HEK293 (cell line): Measurements from ENCODE around the gene CMIP.
A peak's percentile ranks its signal among the peaks of the same experiment; 100 is the strongest.
"Not testable (repeated sequence)": the region's sequence is repeated elsewhere in the genome, so short reads cannot be mapped to it uniquely, and the experiment has no call there.

ENCODE experiments used
- CTCF ChIA-PET: fragments of 350-600 bp; formaldehyde crosslinking; extraction: SDS; loops from one replicate; lab custom pipeline; 2021; ENCODE audit warnings: antibody characterized with exemption; lab: Yijun Ruan, JAX
- POLR2A ChIA-PET: fragments of 300-600 bp; formaldehyde crosslinking; extraction: SDS; loops from one replicate; lab custom pipeline; 2020; ENCODE audit warnings: antibody characterized with exemption, inconsistent platforms; lab: Yijun Ruan, JAX
- H3K27ac ChIP-seq: fragments of 200-500 bp; sonication (Bioruptor generic); 2 replicates; pipeline ENCODE4 v1.5.1; 2014; ENCODE audit warnings: low read depth, low read length, control low read depth, inconsistent platforms; ENCODE audit errors: extremely low read depth
- H3K36me3 ChIP-seq, 2 experiments: fragments of 200-500 bp in 1 of 2; sonication (Bioruptor generic) in 1 of 2; 1 replicate in 1 of 2; 2 replicates in 1 of 2; pipeline ENCODE4 v1.5.1; 2014 to 2017; ENCODE audit warnings: inconsistent platforms in 2 of 2, low read length in 2 of 2; ENCODE audit not compliant: control insufficient read depth in 2 of 2, insufficient read depth in 1 of 2
- H3K4me1 ChIP-seq: fragments of 200-500 bp; sonication (Bioruptor generic); 2 replicates; pipeline ENCODE4 v1.5.1; 2014; ENCODE audit warnings: mild to moderate bottlenecking, low read length, inconsistent platforms; ENCODE audit not compliant: control insufficient read depth, insufficient read depth
- H3K4me3 ChIP-seq: 2 replicates; pipeline ENCODE4 v1.5.1; 2011; ENCODE audit warnings: low read depth, mild to moderate bottlenecking, control low read depth, low read length, moderate library complexity
- H3K9me3 ChIP-seq: fragments of 200-500 bp; sonication (Bioruptor generic); 2 replicates; pipeline ENCODE4 v1.5.1; 2014; ENCODE audit warnings: low read depth, low read length, inconsistent platforms; ENCODE audit not compliant: control insufficient read depth, insufficient read depth
- ATF2 ChIP-seq: fragments of 450-650 bp; formaldehyde crosslinking; IDR thresholded peaks from 2 replicates; pipeline ENCODE4 v1.5.1; 2016; ENCODE audit warnings: missing biosample characterization, missing genetic modification characterization, low read depth
- OSR2 ChIP-seq: fragments of 450-650 bp; formaldehyde crosslinking; IDR thresholded peaks from 2 replicates; pipeline ENCODE4 v1.5.1; 2016; ENCODE audit warnings: missing biosample characterization, missing genetic modification characterization
- PRDM10 ChIP-seq: fragments of 450-650 bp; formaldehyde crosslinking; IDR thresholded peaks from 2 replicates; pipeline ENCODE4 v1.5.1; 2016; ENCODE audit warnings: missing biosample characterization, missing genetic modification characterization
- ZBTB48 ChIP-seq: fragments of 450-650 bp; formaldehyde crosslinking; IDR thresholded peaks from 2 replicates; pipeline ENCODE4 v1.5.1; 2016; ENCODE audit warnings: missing biosample characterization, missing genetic modification characterization
- ZFP69B ChIP-seq: fragments of 450-650 bp; formaldehyde crosslinking; IDR thresholded peaks from 2 replicates; pipeline ENCODE4 v1.5.1; 2016; ENCODE audit warnings: missing biosample characterization, missing genetic modification characterization
- ZNF169 ChIP-seq: fragments of 450-650 bp; formaldehyde crosslinking; IDR thresholded peaks from 2 replicates; pipeline ENCODE4 v1.5.1; 2016; ENCODE audit warnings: missing biosample characterization, missing genetic modification characterization
- ZNF175 ChIP-seq: fragments of 450-650 bp; formaldehyde crosslinking; IDR thresholded peaks from 2 replicates; pipeline ENCODE4 v1.5.1; 2016; ENCODE audit warnings: missing biosample characterization, missing genetic modification characterization
- ZNF24 ChIP-seq: fragments of 450-650 bp; formaldehyde crosslinking; IDR thresholded peaks from 2 replicates; pipeline ENCODE4 v1.5.1; 2016; ENCODE audit warnings: missing biosample characterization, missing genetic modification characterization
- ZNF292 ChIP-seq: fragments of 450-650 bp; formaldehyde crosslinking; IDR thresholded peaks from 2 replicates; pipeline ENCODE4 v1.5.1; 2016; ENCODE audit warnings: low read depth, missing biosample characterization, missing genetic modification characterization, borderline replicate concordance
- ZNF302 ChIP-seq: fragments of 450-650 bp; formaldehyde crosslinking; IDR thresholded peaks from 2 replicates; pipeline ENCODE4 v1.5.1; 2016; ENCODE audit warnings: missing biosample characterization, missing genetic modification characterization, low read depth
- ZNF391 ChIP-seq: fragments of 450-650 bp; formaldehyde crosslinking; IDR thresholded peaks from 2 replicates; pipeline ENCODE4 v1.5.1; 2016; ENCODE audit warnings: low read depth, missing biosample characterization, missing genetic modification characterization, borderline replicate concordance
- ZNF398 ChIP-seq: fragments of 450-650 bp; formaldehyde crosslinking; IDR thresholded peaks from 2 replicates; pipeline ENCODE4 v1.5.1; 2017; ENCODE audit warnings: missing biosample characterization, missing genetic modification characterization
- ZNF510 ChIP-seq: fragments of 450-650 bp; formaldehyde crosslinking; IDR thresholded peaks from 2 replicates; pipeline ENCODE4 v1.5.1; 2018; ENCODE audit warnings: mild to moderate bottlenecking, missing genetic modification characterization, missing biosample characterization; ENCODE audit not compliant: insufficient replicate concordance
- ZNF555 ChIP-seq: fragments of 450-650 bp; formaldehyde crosslinking; conservative IDR thresholded peaks from 2 replicates; pipeline ENCODE4 v1.5.1; 2017; ENCODE audit warnings: missing biosample characterization, mild to moderate bottlenecking, missing genetic modification characterization, inconsistent platforms
- ZNF585B ChIP-seq: fragments of 450-650 bp; formaldehyde crosslinking; IDR thresholded peaks from 2 replicates; pipeline ENCODE4 v1.5.1; 2016; ENCODE audit warnings: missing biosample characterization, missing genetic modification characterization
- ZNF629 ChIP-seq: fragments of 450-650 bp; formaldehyde crosslinking; IDR thresholded peaks from 2 replicates; pipeline ENCODE4 v1.5.1; 2017; ENCODE audit warnings: missing biosample characterization, missing genetic modification characterization

Gene CMIP

GRCh38 chr16:81521141-81521626 is 76.6 kb downstream of the CMIP start:
- Histone ChIP-seq H3K4me3 (no peak overlapping the region), H3K27ac (no peak overlapping the region), H3K9me3 (no peaks in the 10 kb centered on the region), H3K4me1 (no peaks in the 10 kb centered on the region), H3K36me3 (peaks cover 0 to 4% of the 10 kb centered on the region in 2 experiments; a peak in 1 of 3 replicates)
- TF ChIP-seq ZNF555 (tag by site-specific recombination) (no peak), ZNF585B (tag by site-specific recombination) (no peak), ZBTB48 (no peak), ZNF510 (tag by site-specific recombination) (no peak), ZNF292 (tag by site-specific recombination) (no peak)
- ChIA-PET POLR2A (no interaction called here), CTCF (interaction anchor here (1.0 to 1.1 kb wide), 2 partner anchors 43 to 176 kb away, joined by 3 to 5 read pairs; no protein-coding TSS in a partner anchor)

GRCh38 chr16:81522108-81522701 is 77.6 kb downstream of the CMIP start:
- no peak overlapping the region for H3K27ac ChIP-seq
- ChIA-PET CTCF (interaction anchor here (1.0 to 1.1 kb wide), 2 partner anchors 42 to 175 kb away, joined by 3 to 5 read pairs; no protein-coding TSS in a partner anchor), POLR2A (no interaction called here)
- TF ChIP-seq ZNF169 (tag by site-specific recombination) (no peak), ZNF24 (no peak), ATF2 (tag by site-specific recombination) (peak; percentile 76), ZNF391 (no peak), ZNF398 (no peak)
- peaks cover 0 to 4% of the 10 kb centered on the region in 2 experiments; a peak in 1 of 3 replicates for H3K36me3 ChIP-seq
- H3K4me3 ChIP-seq = no peak overlapping the region
- no peaks in the 10 kb centered on the region for H3K9me3 ChIP-seq
- no peaks in the 10 kb centered on the region for H3K4me1 ChIP-seq

GRCh38 chr16:81522851-81523250 is 78.2 kb downstream of the CMIP start:
- H3K9me3 ChIP-seq, CTCF ChIA-PET, H3K4me3 ChIP-seq, H3K36me3 ChIP-seq, H3K27ac ChIP-seq, POLR2A ChIA-PET, H3K4me1 ChIP-seq: not testable (repeated sequence)

GRCh38 chr16:81523387-81524115 is 78.9 kb downstream of the CMIP start:
- H3K4me3 ChIP-seq = no peak overlapping the region
- CTCF ChIA-PET = interaction anchor here (0.5 to 1.3 kb wide), 4 partner anchors 93 to 206 kb away, joined by 3 to 4 read pairs (median 3); no protein-coding TSS in a partner anchor
- no peaks in the 10 kb centered on the region for H3K9me3 ChIP-seq
- H3K4me1 ChIP-seq = no peaks in the 10 kb centered on the region
- POLR2A ChIA-PET = no interaction called here
- H3K36me3 ChIP-seq = peaks cover 0 to 4% of the 10 kb centered on the region in 2 experiments; a peak in 1 of 3 replicates
- no peak overlapping the region for H3K27ac ChIP-seq
- TF ChIP-seq ZFP69B (tag by site-specific recombination) (0 out of 2 replicates have a peak, but pooled peaks have one; percentile 38), ATF2 (tag by site-specific recombination) (no peak), PRDM10 (no peak), OSR2 (tag by site-specific recombination) (no peak), ZNF302 (tag by site-specific recombination) (no peak), ZNF629 (no peak), ZNF175 (tag by site-specific recombination) (no peak), ZNF585B (tag by site-specific recombination) (no peak)
